ENCODE measurements around the gene TMEM168.

DNA sequence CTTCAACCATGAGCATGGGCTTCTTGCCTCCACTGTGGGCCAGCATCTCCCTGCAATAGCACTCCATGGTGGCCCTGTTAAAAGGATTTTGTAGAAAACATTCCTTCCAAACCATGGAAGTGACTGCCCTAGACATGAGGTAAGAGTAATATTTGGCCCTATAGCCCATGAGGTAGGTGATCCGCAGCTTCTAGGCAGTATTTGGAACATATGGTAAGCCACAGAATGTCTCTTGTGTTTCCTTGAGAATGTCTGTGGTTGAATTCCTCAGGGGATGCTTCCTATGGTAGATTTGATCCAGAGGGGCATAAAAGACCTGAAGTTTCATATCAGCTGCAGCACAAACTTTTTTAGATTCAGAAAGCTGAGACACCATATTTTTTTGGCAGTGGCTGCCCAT is 54.9 kb downstream of the TMEM168 start:
- TF ChIP-seq, protein P1, sequence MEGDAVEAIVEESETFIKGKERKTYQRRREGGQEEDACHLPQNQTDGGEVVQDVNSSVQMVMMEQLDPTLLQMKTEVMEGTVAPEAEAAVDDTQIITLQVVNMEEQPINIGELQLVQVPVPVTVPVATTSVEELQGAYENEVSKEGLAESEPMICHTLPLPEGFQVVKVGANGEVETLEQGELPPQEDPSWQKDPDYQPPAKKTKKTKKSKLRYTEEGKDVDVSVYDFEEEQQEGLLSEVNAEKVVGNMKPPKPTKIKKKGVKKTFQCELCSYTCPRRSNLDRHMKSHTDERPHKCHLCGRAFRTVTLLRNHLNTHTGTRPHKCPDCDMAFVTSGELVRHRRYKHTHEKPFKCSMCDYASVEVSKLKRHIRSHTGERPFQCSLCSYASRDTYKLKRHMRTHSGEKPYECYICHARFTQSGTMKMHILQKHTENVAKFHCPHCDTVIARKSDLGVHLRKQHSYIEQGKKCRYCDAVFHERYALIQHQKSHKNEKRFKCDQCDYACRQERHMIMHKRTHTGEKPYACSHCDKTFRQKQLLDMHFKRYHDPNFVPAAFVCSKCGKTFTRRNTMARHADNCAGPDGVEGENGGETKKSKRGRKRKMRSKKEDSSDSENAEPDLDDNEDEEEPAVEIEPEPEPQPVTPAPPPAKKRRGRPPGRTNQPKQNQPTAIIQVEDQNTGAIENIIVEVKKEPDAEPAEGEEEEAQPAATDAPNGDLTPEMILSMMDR (IDR thresholded peaks at IDR 0.05) = no peak
- no peak for TF ChIP-seq POLR2A (IDR thresholded peaks at IDR 0.05)
